ENCODE measurements around the gene TMCC2.

The TMCC2 gene

GRCh38 chr1:205260948-205261732 lies 33.4 kb downstream of the TMCC2 start:
- DNase-seq (ENCODE audit: low spot score): no peak

DNA sequence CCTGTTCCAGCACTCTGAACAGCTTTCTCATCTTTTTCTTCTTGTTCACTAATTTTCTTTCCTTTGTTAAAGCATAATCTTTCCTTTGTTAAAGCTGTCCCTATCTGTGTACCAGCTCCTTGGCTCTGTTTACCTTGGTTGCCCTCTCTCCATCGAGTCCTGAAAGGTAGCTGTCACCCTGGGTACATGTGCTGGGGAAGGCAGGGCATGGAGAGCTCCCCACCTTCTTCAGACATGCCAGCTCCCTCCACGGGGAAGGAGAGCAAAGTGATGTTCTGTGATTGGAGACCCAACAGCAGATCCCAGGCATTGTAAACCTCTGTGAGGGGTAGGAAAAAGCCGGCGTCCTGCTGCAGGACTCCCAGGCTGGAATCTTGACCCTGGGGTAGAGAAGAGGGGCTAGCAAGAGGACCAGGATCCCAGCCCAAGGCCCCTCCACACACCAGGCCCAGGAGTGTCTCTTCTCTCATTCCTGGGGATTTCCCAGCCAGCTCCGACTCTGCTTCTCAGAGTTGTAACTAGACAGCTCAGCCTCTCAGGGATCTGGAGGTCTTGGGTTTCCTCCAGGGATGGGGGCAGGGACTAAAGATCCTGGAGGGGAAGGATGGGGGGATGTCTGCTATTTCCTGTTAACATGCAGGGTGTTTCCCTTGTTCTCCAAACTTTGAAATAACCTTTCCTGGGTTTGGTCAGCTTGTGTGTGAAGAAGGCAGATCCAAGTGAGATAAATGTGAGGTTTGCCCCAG lies 34.4 kb downstream of the TMCC2 start:
- no peak for DNase-seq (ENCODE audit: low spot score)

DNA sequence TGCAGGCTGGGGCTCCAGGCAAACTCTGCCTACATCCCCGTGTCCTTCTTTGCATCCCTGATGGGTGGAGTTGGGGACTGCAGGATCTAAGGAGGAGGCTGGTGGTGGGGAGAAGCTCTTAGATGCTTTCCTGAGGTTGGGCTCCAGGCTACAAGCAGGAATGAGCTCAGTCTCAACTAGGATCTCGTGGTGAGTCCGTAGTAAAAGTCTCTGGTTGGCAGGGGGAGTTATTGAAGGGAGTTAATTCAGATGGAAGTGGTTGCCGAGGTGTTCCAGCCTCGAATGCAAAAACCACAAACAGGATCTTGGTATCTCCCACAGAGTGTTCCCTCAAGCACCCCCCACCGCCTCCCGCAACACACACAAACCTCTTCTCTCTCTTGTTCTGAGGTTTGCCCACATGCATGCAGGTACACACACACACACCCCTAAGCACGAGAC lies 35.0 kb downstream of the TMCC2 start:
- DNase-seq (ENCODE audit: low spot score): no peak

DNA sequence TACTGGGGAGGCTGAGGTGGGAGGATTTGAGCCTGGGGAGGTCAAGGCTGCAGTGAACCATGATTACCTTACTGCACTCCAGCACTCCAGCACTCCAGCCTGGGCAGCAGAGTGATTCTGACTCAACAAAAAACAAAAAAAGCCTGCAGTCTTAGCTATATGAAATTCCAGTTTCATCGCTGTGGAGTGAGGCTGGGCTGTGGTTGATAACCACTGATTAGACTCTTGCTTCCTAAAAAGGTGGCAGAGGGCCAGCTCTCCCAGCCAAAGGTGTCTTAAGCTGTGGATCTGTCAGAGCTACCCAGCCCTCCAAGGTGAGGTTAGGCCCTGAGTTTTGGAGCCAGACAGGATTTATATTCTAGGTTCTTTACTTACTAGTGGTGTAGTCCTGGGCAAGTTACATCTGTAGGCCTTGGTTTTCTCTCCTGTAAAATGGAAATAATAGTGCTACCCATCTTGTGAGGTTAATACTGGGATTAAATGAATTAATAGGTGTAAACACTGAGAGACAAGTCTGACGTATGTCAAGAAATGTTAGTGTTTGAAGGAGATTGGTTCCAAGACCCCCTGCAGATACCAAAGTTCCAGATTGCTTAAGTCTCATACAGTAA lies 35.9 kb downstream of the TMCC2 start:
- no peak for DNase-seq (ENCODE audit: low spot score)

DNA sequence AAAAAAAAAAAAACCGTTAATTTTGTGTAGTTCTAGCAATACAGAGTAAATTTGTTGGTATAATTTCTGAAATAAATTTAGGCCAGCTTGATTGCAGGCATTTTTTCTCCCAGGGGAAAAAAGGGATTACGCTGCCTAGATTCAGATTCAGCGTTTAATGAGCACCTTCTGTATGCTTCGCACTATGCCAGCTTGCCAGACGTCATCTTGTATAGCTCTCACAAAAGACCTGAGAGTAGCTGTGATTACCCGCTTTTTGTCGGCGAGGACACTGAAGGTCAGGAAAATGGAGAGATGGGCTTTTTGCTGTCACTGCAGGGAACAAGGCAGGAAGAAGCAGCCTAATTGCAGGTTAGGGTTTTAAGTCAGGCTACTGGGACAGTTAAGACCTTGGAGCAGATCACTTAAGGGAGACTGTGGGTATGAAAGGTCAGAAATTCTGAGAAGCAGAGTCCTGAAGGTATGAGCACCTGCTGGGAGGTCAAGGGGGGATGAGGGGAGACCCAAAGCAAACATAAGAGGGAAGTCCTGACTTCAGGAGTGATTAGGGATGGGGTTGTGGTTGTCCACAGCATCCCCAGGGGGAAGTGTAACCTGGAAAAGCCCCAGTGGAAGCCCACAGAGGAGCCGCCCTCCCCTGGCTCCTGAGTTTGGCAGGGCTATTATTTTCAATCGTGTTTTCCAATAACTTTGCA lies 39.0 kb downstream of the TMCC2 start:
- no peak for DNase-seq (ENCODE audit: low spot score)

DNA sequence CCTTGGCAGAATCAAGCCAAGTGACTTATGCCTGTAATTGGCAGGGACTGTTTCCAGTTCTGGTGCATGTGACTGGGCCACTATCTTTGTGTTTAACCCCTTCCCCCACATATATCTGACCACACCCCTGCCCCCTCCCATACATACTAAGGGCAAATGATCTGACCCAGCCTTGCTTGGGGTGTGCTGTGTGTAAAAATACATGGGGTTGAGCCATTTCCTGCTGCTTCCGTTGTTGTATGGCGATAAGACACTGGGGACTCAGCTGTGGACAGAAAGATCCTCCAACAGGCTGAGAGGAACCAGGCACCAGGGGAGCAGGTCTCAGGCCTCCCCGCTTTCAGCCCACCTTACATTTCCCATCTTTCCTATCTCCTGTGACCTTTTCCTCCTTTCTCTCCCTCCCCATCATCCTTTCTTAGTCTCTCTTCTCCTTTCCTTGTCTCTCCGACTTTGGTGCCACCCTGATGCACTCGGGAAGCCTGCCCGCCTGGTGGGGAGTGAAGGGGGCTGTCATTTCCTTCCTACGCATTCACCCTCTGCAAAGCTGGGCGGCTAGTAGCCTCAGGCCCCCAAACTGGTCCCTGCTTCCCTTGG lies 39.7 kb downstream of the TMCC2 start:
- no peak for DNase-seq (ENCODE audit: low spot score)

GRCh38 chr1:205268846-205269680 lies 41.3 kb downstream of the TMCC2 start:
- DNase-seq (ENCODE audit: low spot score): no peak

GRCh38 chr1:205269711-205270110 lies 42.0 kb downstream of the TMCC2 start:
- no peak for DNase-seq (ENCODE audit: low spot score)

GRCh38 chr1:205270271-205270670 lies 42.5 kb downstream of the TMCC2 start:
- DNase-seq (ENCODE audit: low spot score): no peak

DNA sequence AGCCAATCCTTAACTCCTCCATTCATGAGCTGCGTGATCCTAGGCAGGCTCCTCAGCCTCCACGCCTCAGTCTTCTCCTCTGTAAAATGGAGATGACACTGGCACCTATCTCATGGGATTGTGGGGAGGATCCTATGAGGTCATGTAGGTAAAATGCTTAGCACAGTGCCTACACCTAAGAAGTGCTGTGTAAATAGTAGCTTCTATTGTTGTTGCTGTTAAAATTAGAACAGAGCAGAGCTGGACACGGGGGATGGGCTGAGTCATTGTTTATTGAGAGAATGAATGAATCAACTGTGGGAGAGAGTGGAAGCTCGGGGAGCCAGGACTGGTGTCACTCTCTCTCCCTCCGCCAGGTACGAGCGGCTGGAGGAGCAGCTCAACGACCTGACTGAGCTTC lies 43.0 kb downstream of the TMCC2 start:
- DNase-seq (ENCODE audit: low spot score): no peak

GRCh38 chr1:205271277-205271676 lies 43.5 kb downstream of the TMCC2 start:
- no peak for DNase-seq (ENCODE audit: low spot score)

GRCh38 chr1:205271745-205272144 lies 44.0 kb downstream of the TMCC2 start:
- DNase-seq (ENCODE audit: low spot score): no peak

DNA sequence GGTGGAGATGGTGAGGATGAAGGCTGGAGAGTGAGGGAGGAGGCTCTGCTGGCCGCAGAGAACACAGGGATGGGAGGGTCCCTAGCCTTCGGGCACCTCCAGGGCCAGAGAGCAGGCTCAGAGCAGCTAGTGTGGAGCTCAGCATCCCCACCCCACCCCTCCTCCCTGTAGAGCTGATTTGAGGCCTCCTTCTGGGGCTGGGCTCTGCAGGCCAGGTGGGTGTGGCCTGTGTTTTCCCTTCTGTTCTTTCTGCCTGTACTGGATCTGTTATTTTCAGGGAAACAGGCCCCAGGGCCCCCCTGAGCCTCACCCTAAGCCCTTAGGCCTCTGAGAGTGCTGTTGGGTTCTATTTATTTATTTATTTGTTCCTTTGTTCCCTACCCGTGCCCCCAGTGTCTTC lies 44.8 kb downstream of the TMCC2 start:
- DNase-seq (ENCODE audit: low spot score): no peak

DNA sequence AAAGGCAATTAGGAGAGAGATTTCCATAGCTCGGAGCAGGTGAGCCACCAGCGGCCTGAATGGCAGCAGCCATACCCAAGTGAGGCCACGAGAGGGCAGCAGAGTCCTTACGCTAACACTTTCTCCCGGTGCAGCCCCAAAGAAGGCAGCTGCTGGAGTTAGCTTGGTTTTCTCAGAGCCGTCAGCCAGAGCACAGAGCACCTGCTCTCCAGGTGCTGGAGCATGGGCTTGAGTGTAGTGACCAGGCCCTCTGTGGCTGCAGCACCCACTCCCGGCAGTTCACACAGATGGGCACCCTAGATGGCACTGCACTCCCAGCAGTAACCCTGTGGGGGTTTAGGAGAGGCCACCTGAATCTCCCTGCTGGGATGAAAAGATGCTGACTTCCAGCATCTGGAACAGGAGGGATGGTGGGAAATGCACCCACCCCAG lies 45.8 kb downstream of the TMCC2 start:
- peak; percentile 93 for DNase-seq (ENCODE audit: low spot score)

DNA sequence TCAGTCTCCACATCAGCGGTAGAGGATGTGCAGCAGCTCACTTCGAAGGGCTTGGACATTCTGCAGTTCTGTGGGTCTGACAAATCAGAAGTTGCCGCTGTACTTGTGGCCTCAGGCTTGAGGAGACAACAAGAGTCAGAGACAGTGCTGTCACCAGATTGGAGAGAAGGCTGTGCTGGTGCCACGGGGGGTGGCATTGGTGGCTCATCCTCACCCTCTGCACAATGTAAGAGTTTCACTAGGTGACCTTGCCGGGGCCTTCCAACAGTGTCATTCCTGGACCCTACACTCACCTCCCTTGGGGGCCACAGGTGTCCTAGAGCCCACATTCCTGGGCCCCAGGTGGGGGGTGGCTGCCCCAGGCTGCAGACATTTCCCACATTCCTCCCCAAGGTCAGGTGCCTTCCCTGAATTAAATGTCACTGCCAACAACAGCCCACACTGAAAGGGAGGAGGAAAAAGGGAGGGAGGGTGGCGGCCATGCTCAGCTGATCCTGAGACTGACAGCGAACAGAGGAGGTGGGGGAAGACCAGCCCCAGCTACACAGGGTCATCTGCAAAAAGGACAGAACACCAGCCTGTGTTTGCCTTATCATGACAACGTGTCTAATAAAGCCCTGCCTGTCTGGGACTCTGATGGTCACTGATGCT lies 46.4 kb downstream of the TMCC2 start:
- no peak for DNase-seq (ENCODE audit: low spot score)

DNA sequence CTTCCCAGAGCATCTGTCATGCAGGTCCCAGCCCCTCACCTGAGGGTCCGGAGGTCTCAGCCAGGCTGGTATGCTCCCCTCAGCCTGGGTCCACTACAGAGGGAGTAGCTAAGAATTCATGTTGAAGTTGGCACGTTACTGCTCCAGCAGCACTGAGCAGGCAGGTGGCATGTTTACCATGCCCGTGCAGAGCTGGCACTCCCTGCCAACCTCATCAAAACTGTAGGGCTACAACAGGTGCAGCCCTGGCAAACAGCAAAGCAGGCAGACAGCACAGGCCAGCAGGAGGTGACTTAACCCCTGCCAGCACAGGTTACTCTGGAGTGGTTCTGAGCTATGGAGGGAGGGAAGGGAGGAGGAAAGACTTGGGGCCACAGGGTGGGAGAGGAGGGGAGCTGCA lies 47.4 kb downstream of the TMCC2 start:
- no peak for DNase-seq (ENCODE audit: low spot score)

- no peak for DNase-seq (ENCODE audit: low spot score)
These were observed 48.4 kb downstream of the TMCC2 start for GRCh38 chr1:205275916-205276688.

GRCh38 chr1:205276689-205277065 lies 48.9 kb downstream of the TMCC2 start:
- DNase-seq (ENCODE audit: low spot score): no peak

DNA sequence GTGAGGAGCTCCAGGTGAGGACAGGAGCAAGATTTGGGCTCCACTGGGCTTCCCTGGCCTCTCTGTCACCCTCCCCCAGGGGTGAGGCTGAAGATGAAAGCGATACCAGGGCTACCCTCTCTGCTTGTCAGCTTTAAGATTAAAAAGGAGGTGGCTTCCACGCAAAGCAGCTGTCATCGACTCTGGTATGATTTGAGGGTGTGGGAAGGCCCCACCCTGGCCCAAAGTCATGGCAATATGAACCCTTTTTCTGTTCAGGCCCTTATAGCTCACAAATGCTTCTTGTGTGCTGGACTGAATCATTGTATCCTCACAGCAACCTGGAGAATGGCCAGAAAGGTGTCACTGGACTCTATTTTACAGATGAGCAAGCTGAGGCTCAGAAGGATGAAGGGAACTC lies 52.2 kb downstream of the TMCC2 start:
- no peak for DNase-seq (ENCODE audit: low spot score)
